Measurements from ENCODE around the gene LMBR1.

GRCh38 chr7:156772725-156773124 lies 120.3 kb downstream of the LMBR1 start:
- TF ChIP-seq CTCF (conservative IDR thresholded peaks at IDR 0.05; ENCODE audit: low read depth, low read length): no peak
- no peak for TF ChIP-seq MXI1 (IDR thresholded peaks at IDR 0.05; ENCODE audit: borderline replicate concordance, low read depth, low read length)
- TF ChIP-seq POLR2A (IDR thresholded peaks at IDR 0.05; ENCODE audit: low read depth, low read length): no peak
- TF ChIP-seq USF2 (IDR thresholded peaks at IDR 0.05; ENCODE audit: low read depth, low read length): no peak

Data from IMR-90 (cell line).